T-helper 2 cell treated with Interferon-gamma antibody and Interleukin-4, amounts not matched to agents 5 μg/mL and 100 μg/mL, for 36 hours (primary cell): ENCODE data around the gene NRG3.
"Not testable (repeated sequence)": the region's sequence is repeated elsewhere in the genome, so short reads cannot be mapped to it uniquely, and the experiment has no call there.

Experiments
- DNase-seq: peaks from one replicate; pipeline ENCODE4 v3.0.0; 2021; ENCODE audit warnings: low spot score
- H3K27ac Mint-ChIP-seq: one replicate; pipeline ENCODE4 v1.8.0; 2021; ENCODE audit warnings: mild to moderate bottlenecking, mixed read lengths
- H3K27me3 Mint-ChIP-seq: one replicate; pipeline ENCODE4 v1.8.0; 2021; ENCODE audit warnings: low read depth, mixed read lengths
- H3K36me3 Mint-ChIP-seq: one replicate; pipeline ENCODE4 v1.8.0; 2021; ENCODE audit warnings: low read depth, mixed read lengths
- H3K4me1 Mint-ChIP-seq: one replicate; pipeline ENCODE4 v1.8.0; 2021; ENCODE audit warnings: low read depth, mixed read lengths
- H3K4me3 Mint-ChIP-seq: one replicate; pipeline ENCODE4 v1.8.0; 2022; ENCODE audit warnings: mild to moderate bottlenecking, moderate library complexity, mixed read lengths
- H3K9me3 Mint-ChIP-seq: one replicate; pipeline ENCODE4 v1.8.0; 2021; ENCODE audit warnings: mixed read lengths

Gene NRG3

DNA sequence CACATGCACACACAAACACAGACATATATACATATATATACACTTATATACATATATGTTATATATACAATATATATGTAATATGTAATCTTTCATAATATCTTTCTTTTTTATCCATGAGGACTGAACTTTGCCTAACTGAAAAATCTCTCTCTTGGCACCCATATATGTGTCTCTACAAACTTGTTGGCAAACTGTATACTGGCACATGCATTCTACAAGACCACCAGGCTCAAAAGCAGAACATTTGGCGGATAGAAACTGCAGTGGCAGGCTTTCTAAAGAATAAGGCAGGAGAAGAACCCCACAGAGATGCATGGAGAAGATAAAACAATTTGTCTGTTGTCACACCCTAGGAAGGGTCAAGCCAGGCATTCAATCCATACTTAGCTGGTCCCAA lies 165.3 kb downstream of the NRG3 start:
- H3K36me3 Mint-ChIP-seq = no peaks in the 10 kb centered on the region
- peaks cover 4% of the 10 kb centered on the region for H3K9me3 Mint-ChIP-seq
- no peak overlapping the region for H3K27ac Mint-ChIP-seq
- no peaks in the 10 kb centered on the region for H3K4me1 Mint-ChIP-seq
- no peak for DNase-seq
- H3K4me3 Mint-ChIP-seq = no peak overlapping the region
- H3K27me3 Mint-ChIP-seq = no peaks in the 10 kb centered on the region

DNA sequence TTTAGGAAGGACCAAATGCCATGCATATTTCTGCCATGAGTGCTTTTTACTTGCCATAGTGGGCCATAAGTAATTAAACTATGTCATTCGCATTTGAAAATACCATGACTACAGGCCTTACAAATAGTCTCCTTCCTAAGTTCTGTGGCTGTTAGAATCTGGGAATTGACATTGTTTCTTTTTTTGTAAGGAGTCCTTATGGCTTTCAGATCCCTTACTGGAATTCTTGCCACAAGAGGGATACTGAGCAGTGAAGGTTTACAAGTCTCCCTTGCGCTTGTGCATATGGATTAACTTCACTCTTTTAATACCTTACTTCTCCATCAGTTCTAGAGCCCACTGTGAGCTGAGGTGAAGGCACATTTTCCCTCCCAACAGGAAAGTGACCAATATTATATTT lies 166.0 kb downstream of the NRG3 start:
- no peaks in the 10 kb centered on the region for H3K36me3 Mint-ChIP-seq
- H3K27ac Mint-ChIP-seq = no peak overlapping the region
- no peaks in the 10 kb centered on the region for H3K27me3 Mint-ChIP-seq
- H3K4me1 Mint-ChIP-seq = no peaks in the 10 kb centered on the region
- no peak overlapping the region for H3K4me3 Mint-ChIP-seq
- DNase-seq = no peak
- H3K9me3 Mint-ChIP-seq = peaks cover 4% of the 10 kb centered on the region

DNA sequence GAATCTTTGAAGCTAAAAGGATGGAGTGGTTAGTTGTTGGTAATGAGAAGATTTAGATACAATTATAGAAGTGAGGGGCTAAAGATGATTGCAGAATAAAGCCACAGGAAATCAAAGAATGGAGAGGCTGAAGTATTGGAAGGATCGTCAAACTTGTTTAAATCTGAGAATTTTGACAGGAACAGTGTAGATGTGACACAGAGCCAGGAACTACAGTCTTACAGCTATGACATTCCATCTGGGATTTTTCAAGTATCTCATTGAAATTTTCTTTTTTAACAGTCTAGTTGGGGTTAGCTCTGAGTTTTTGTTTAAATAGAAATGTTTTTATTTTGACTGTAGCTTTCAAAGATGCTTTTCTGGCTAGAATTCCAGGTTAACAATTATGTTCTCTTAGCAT lies 181.4 kb downstream of the NRG3 start:
- H3K36me3 Mint-ChIP-seq = no peaks in the 10 kb centered on the region

DNA sequence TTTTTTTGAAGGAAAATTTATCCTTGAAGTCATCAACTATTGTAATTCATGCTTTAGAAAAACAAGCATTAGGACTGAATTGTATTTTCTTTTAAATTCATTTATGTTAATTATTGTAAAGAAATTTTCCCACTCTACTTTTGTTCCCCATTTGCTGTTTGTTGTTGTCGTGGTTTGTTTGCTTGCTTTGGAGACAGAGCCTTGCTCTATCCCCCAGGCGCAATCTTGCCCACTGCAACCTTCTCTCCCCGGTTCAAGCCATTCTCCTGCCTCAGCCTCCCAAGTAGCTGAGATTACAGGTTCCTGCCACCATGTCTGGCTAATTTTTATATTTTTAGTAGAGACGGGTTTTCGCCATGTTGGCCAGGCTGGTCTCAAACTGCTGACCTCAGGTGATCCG lies 192.2 kb downstream of the NRG3 start:
- H3K9me3 Mint-ChIP-seq = peaks cover 17% of the 10 kb centered on the region
- DNase-seq, H3K4me1 Mint-ChIP-seq, H3K27me3 Mint-ChIP-seq, H3K27ac Mint-ChIP-seq, H3K36me3 Mint-ChIP-seq, H3K4me3 Mint-ChIP-seq: not testable (repeated sequence)

More for the DNA sequence above, 181.4 kb downstream of the NRG3 start:
- H3K27me3 Mint-ChIP-seq = no peaks in the 10 kb centered on the region
- no peaks in the 10 kb centered on the region for H3K4me1 Mint-ChIP-seq
- H3K4me3 Mint-ChIP-seq = no peak overlapping the region
- no peak overlapping the region for H3K27ac Mint-ChIP-seq
- no peak for DNase-seq
- H3K9me3 Mint-ChIP-seq = peaks cover 6% of the 10 kb centered on the region

DNA sequence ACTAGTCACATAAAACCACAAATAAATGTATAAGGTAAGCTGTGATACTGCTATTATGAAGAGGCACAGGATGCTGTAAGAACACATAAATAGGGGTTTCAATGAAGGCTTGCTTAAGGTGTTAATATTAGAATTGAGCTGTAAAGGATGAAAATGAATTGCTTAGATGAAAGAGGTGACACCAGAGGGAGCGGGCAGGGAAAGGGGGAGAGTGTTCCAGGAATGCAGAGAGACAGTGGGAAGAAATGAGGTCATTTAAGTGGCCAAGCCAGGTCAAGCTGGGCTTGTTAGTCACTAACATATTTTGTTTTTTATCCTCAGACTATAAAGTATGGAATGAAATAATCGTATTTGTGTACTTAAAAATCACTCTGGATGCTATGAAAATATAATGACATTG lies 193.5 kb downstream of the NRG3 start:
- DNase-seq = no peak
- no peaks in the 10 kb centered on the region for H3K4me1 Mint-ChIP-seq
- no peak overlapping the region for H3K27ac Mint-ChIP-seq
- no peaks in the 10 kb centered on the region for H3K36me3 Mint-ChIP-seq
- H3K9me3 Mint-ChIP-seq = peaks cover 17% of the 10 kb centered on the region
- H3K27me3 Mint-ChIP-seq = no peaks in the 10 kb centered on the region
- no peak overlapping the region for H3K4me3 Mint-ChIP-seq

DNA sequence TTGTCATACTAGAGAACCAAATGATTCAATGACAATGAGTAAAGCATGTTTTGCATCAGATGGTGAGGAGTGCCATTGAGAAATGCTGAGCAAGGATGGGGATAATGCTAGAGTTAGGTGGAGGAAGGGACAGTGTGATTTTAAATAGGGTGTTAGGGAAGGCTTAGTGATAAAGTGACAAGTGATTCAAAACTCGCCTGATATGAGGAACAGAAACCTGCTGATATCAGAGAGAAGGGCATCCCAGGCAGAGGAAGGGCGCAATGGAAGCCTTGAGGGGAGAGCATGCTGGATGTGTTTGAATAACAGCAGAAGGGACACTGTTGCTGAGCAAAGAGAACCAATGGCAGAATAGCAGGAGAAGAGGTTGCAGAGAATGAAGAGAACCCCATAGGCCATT lies 196.2 kb downstream of the NRG3 start:
- no peak for DNase-seq
- H3K9me3 Mint-ChIP-seq = peaks cover 30% of the 10 kb centered on the region
- no peaks in the 10 kb centered on the region for H3K27me3 Mint-ChIP-seq
- no peaks in the 10 kb centered on the region for H3K36me3 Mint-ChIP-seq
- H3K4me3 Mint-ChIP-seq = no peak overlapping the region
- H3K27ac Mint-ChIP-seq = no peak overlapping the region
- H3K4me1 Mint-ChIP-seq = no peaks in the 10 kb centered on the region

DNA sequence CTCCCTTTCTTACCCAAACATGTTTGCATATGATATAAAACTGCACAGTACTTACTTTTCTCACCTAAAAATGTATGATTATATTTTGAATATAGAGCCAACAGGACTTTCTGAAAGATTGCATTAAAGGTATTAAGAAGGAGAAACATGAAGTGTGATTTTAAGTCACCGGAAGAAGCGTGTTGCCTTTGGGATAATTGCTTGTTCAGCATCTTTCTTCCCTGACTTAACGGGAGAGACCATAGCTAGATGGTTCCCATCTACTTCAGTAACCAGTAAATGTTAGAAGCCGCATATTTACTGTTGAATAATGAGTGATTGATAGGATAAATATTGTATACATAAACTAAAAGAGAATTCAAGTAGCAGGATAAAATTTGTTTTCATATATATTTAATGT lies 197.1 kb downstream of the NRG3 start:
- Mint-ChIP-seq H3K27ac (no peak overlapping the region), H3K27me3 (no peaks in the 10 kb centered on the region), H3K9me3 (peaks cover 32% of the 10 kb centered on the region), H3K4me3 (no peak overlapping the region), H3K4me1 (no peaks in the 10 kb centered on the region), H3K36me3 (no peaks in the 10 kb centered on the region)
- no peak for DNase-seq

DNA sequence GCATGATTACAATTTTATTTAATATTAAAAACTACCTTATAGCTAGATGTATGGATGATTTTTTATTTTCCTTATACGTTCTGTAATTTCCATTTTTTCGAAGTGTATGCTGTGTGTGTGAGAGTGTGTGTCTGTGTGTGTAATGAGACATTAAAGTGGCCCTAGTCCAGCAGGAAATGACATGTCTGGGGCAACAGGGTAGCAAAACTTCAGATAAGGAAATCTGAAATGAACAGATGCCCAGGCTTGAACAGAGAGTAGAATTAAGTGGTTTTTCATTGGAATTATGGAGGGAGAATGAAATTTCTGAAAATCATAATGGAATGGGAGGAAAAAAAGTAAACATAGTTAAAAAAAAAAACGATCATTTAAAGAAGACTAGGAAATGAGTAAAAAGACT lies 200.6 kb downstream of the NRG3 start:
- Mint-ChIP-seq H3K27me3 (no peaks in the 10 kb centered on the region), H3K36me3 (no peaks in the 10 kb centered on the region), H3K27ac (no peak overlapping the region), H3K4me1 (no peaks in the 10 kb centered on the region), H3K9me3 (peaks cover 28% of the 10 kb centered on the region), H3K4me3 (no peak overlapping the region)
- no peak for DNase-seq

DNA sequence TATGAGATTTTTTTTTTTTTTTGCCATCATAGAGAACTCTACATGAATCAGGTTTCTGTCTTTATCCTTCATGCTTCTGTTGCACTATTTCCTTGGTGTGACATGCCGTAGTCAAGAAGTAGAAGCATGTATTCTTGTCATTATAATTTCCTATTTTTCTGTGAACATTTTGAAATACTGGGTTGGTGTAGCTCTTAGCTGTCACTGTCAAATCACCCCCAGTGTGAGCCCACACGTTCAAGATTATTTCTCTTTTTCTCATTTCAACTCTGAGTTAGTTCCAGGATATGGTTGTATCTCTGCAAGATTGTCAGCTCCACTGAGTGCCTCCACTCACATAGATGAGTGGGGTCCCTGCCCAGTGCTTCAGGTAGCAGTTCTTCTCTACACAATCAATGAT lies 209.5 kb downstream of the NRG3 start:
- Mint-ChIP-seq H3K4me1 (no peaks in the 10 kb centered on the region), H3K4me3 (no peak overlapping the region), H3K36me3 (no peaks in the 10 kb centered on the region), H3K9me3 (peaks cover 3% of the 10 kb centered on the region), H3K27ac (no peak overlapping the region), H3K27me3 (no peaks in the 10 kb centered on the region)
- no peak for DNase-seq

DNA sequence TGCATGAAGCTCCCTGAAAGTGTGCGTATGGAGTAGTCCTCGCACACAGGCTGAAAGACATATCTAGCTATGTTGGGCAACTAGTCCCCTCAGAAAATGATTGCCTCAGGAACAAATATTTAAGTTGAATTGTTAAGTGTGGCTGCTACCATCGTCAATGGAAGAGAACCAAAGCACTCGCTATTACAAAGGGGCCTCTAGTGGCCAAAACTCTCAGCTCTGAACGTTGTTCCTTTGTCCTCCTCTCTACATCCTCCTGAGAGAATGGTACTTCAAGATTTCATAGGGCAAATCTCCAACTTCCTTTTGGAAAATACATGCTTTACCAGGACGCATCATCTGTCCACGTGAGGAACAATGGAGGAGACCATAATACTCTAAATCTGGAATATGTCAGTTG lies 209.9 kb downstream of the NRG3 start:
- no peak overlapping the region for H3K27ac Mint-ChIP-seq
- peaks cover 3% of the 10 kb centered on the region for H3K9me3 Mint-ChIP-seq
- H3K4me3 Mint-ChIP-seq = no peak overlapping the region
- no peaks in the 10 kb centered on the region for H3K27me3 Mint-ChIP-seq
- no peaks in the 10 kb centered on the region for H3K36me3 Mint-ChIP-seq
- H3K4me1 Mint-ChIP-seq = no peaks in the 10 kb centered on the region
- no peak for DNase-seq

DNA sequence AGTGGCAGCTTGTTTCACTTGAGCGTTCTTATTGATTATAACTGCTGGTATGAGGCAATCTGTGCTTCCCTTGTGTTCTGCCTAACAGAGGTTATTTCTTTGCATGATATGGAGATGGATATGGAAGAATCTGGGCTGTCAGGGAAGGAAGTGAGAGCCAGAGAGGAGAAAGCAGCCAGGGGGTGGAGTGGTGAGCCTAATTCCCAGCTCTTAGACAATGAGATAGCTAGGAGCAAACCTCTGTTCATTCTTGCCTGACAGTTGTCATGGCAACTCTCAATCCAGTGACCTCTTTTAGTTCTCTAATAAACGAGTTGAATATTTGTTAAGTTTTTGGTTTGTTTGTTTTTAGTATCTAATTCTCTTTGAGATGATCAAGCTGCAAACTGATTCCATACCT lies 214.3 kb downstream of the NRG3 start:
- Mint-ChIP-seq H3K4me1 (no peaks in the 10 kb centered on the region), H3K9me3 (peaks cover 11% of the 10 kb centered on the region), H3K27ac (no peak overlapping the region), H3K36me3 (no peaks in the 10 kb centered on the region), H3K4me3 (no peak overlapping the region), H3K27me3 (no peaks in the 10 kb centered on the region)
- no peak for DNase-seq

DNA sequence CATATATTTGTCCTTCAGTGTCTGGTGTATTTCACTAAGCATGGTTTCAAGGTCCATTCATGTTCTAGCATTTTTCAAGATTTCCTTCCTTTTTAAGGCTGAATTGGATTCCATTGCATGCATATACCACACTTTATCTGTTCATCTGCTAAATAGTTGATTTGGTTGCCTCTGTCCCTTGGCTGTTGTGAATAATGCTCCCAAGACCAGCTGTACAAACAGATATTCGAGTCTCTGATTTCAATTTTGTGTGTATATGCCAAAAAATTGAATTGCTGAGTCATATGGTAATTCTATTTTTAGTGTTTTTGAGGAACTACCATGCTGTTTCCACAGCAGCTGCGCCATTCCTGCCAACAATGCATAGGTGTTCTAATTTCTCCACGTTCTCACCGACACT lies 216.4 kb downstream of the NRG3 start:
- peaks cover 14% of the 10 kb centered on the region for H3K9me3 Mint-ChIP-seq
- no peaks in the 10 kb centered on the region for H3K4me1 Mint-ChIP-seq
- no peaks in the 10 kb centered on the region for H3K27me3 Mint-ChIP-seq
- no peak for DNase-seq
- H3K27ac Mint-ChIP-seq = no peak overlapping the region
- no peaks in the 10 kb centered on the region for H3K36me3 Mint-ChIP-seq
- no peak overlapping the region for H3K4me3 Mint-ChIP-seq

DNA sequence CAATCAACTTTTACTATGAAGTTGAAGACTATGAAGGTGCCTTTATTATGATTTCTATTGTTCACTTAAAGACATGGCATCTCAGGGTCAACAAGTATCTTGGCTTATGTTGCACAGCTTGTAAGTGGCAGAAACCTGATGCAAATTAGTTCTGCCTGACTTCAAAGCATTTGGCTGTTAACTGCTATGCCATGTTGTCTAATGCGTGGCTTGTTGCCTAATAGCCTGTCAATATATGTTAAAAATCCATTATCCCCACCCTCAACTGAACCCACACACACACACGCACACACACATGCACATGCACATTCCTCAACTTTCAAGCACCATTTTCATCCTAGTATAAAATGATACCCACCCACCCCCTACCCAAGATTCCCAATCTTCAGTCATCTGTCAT lies 217.1 kb downstream of the NRG3 start:
- Mint-ChIP-seq H3K4me1 (no peaks in the 10 kb centered on the region), H3K9me3 (peaks cover 14% of the 10 kb centered on the region)

DNA sequence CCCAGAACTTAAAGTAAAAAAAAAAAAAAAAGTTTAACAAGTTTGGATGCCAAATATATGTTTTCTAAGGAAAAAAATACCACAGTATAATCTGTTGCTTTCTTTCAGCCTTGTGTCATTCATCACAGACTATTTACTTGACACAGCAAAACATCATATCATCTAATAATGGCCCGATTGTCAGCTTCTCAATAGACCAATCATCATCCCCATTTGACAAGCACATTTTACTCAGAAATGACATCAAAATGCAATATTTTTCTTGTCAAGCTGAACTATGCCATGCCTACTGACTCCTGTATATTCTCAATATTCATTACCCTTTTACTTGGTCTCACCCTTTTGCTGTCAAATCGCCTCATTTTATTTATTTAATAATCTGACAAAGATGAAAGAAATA lies 249.7 kb downstream of the NRG3 start:
- Mint-ChIP-seq H3K9me3 (peaks cover 18% of the 10 kb centered on the region), H3K27ac (no peak overlapping the region), H3K4me1 (no peaks in the 10 kb centered on the region), H3K36me3 (no peaks in the 10 kb centered on the region), H3K4me3 (no peak overlapping the region), H3K27me3 (no peaks in the 10 kb centered on the region)
- no peak for DNase-seq

More for the DNA sequence above, 217.1 kb downstream of the NRG3 start:
- H3K4me3 Mint-ChIP-seq = no peak overlapping the region
- H3K36me3 Mint-ChIP-seq = no peaks in the 10 kb centered on the region
- no peaks in the 10 kb centered on the region for H3K27me3 Mint-ChIP-seq
- no peak for DNase-seq
- no peak overlapping the region for H3K27ac Mint-ChIP-seq

DNA sequence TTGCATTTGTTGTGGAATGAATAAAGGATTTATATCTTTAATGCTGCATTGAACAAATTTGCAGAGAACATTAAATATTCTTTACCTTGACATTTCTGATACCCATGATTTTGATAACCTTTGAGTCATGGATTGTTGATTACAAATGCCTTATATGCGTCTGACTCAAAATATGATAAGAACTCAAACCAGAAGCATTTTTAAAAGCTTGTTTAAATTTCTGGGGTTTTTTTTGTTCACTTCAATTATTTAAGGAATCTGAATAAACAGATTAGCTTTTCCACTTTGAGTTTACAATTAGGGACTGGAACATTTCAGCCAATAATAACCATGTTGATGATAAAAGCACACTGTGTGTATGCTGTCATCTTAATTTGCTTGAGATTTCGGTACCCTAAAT lies 253.5 kb downstream of the NRG3 start:
- Mint-ChIP-seq H3K27ac (no peak overlapping the region), H3K27me3 (no peaks in the 10 kb centered on the region), H3K9me3 (peaks cover 23% of the 10 kb centered on the region), H3K4me3 (no peak overlapping the region), H3K4me1 (no peaks in the 10 kb centered on the region), H3K36me3 (no peaks in the 10 kb centered on the region)
- DNase-seq = no peak
